ENCODE measurements around the gene PTGR1. TPM values are rescaled to one million over a fixed set of nuclear protein-coding genes. Genes with fewer than 3 reads are reported as not detected.
A peak's percentile ranks its signal among the peaks of the same experiment; 100 is the strongest.

Gene PTGR1
- total and polyA plus RNA-seq, 7 donors: 19.7 to 61.1 (median 46.2) TPM

DNA sequence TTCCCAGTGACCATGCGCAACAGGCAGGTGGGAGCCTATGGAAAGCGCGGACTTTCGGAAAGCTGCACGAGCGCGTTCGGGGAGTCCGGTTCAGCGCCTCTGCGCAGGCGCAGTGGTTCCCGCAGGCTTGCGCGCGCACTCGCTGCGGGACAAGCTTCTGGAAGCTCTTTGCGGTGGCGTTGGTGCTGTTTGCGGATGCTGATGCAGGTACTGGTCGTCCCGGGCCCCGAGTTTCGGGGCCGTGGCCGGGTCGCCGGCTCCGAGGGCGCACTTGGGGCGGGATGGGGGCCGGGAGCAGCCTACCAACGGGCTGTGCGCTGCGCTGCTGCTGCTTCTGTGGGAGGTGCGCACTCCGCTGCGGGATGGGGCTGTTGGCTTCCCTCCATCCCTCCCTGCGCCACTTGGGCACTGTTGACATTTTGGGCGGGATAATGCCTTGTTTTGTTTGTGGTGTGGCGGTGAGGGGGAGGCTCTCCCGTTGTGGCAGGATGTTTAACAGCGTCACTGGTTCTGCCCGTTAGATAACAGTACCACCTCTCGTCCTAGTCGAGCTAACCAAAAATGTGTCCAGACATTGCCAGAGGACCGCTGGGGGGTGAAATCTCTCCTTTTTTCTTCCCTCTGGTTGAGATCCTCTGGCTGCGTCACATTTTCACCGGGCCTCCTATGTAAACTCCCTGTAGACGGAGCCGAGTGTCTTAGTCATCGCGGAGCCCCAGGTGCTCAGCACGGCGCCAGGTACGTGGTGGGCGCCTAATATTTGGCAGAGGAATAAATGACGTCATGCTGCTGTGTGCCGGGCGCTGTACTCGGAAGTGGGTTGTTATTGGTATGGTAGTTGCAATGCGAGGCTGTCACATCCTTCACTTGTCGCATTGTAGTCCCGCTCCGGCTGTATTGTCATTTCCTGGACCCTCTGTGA lies 74.1 kb downstream of the PTGR1 start, which contains the start of gene ZNF483:
ZNF483 (plus strand) TSS at position 124 of the 922 bp plus-strand sequence. CDS start 2,217 bp downstream, outside the sequence.
- peak; percentile 23 to 30 for TF ChIP-seq POLR2A (IDR thresholded peaks at IDR 0.05)
- TF ChIP-seq, protein P1, sequence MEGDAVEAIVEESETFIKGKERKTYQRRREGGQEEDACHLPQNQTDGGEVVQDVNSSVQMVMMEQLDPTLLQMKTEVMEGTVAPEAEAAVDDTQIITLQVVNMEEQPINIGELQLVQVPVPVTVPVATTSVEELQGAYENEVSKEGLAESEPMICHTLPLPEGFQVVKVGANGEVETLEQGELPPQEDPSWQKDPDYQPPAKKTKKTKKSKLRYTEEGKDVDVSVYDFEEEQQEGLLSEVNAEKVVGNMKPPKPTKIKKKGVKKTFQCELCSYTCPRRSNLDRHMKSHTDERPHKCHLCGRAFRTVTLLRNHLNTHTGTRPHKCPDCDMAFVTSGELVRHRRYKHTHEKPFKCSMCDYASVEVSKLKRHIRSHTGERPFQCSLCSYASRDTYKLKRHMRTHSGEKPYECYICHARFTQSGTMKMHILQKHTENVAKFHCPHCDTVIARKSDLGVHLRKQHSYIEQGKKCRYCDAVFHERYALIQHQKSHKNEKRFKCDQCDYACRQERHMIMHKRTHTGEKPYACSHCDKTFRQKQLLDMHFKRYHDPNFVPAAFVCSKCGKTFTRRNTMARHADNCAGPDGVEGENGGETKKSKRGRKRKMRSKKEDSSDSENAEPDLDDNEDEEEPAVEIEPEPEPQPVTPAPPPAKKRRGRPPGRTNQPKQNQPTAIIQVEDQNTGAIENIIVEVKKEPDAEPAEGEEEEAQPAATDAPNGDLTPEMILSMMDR (IDR thresholded peaks at IDR 0.05): no peak
- peak; percentile 50 to 87 (median 78) for TF ChIP-seq POLR2AphosphoS5 (IDR thresholded peaks at IDR 0.05)
- no peak for TF ChIP-seq EP300 (IDR thresholded peaks at IDR 0.05)
- H3K9me3 ChIP-seq: no peaks in the 10 kb centered on the region
- peaks cover 0 to 30% (median 6%) of the 10 kb centered on the region in 4 donors for H3K36me3 ChIP-seq
- no peaks in the 10 kb centered on the region for H3K27me3 ChIP-seq
- intact Hi-C loops (cut with DNase I): loop anchor here (1.0 kb wide), 1 partner anchor 42 kb away; no protein-coding TSS in a partner anchor
- H3K4me3 ChIP-seq: peak within 1 kb of the TSS; percentile 59 to 91 (median 85)
- H3K27ac ChIP-seq: peak within 1 kb of the TSS; percentile 66 to 81 (median 73)
- 1 to 2% methylated on average over 66 of the region's 66 CpGs for WGBS, 2 donors
- DNase-seq: peak; percentile 91
- peaks cover 0 to 13% (median 6%) of the 10 kb centered on the region in 4 donors for H3K4me1 ChIP-seq

DNA sequence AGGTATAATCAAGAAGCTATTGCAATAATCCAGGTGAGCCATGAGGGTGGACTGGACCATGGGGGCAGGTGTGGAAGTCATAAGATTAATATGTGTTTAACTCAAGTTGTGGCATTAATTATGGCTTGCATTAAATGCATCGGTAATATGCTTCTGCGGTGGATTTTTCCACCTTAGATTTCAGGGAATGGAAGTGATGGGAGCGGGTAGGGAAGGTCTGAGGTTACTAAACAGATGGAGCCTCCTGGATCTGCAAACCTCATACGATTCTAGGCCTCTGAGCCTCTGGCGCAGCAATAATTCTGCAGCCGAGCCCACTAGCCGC lies 74.8 kb downstream of the PTGR1 start:
- H3K27ac ChIP-seq: peak overlapping the region; percentile 66 to 81 (median 73)
- peaks cover 0 to 13% (median 6%) of the 10 kb centered on the region in 4 donors for H3K4me1 ChIP-seq
- intact Hi-C loops (cut with DNase I): loop anchor here (1.0 kb wide), 1 partner anchor 41 kb away; no protein-coding TSS in a partner anchor
- peak overlapping the region; percentile 59 to 91 (median 85) for H3K4me3 ChIP-seq
- peaks cover 0 to 23% (median 6%) of the 10 kb centered on the region in 4 donors for H3K36me3 ChIP-seq
- TF ChIP-seq EP300 (IDR thresholded peaks at IDR 0.05) (no peak), POLR2AphosphoS5 (IDR thresholded peaks at IDR 0.05) (no peak), POLR2A (IDR thresholded peaks at IDR 0.05) (no peak)
- TF ChIP-seq, protein P1 (IDR thresholded peaks at IDR 0.05): no peak
- WGBS, 2 donors: 23 to 35% methylated on average over 7 of the region's 7 CpGs
- DNase-seq: no peak
- no peaks in the 10 kb centered on the region for H3K9me3 ChIP-seq
- H3K27me3 ChIP-seq: no peaks in the 10 kb centered on the region

DNA sequence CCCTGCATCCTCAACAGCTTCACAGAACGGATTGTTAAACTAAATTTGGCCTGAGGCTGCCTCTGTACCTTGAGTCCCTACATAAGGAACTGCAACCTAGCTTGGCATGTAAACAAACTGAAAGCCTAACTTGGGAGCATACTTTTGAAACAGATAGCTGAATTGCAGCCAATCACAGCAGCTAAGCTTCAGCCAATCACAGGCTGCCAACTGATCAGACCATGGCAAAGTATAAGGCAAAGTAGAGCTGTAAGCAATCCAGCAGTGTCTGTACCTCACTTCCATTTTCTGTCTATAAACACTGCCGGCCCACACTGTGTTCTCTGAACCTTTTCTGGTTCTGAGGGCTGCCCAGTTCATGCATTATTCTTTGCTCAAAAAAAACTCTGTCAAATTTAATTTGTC lies 83.4 kb downstream of the PTGR1 start:
- Histone ChIP-seq H3K27ac (no peak overlapping the region), H3K36me3 (no peaks in the 10 kb centered on the region), H3K4me1 (no peaks in the 10 kb centered on the region), H3K9me3 (no peaks in the 10 kb centered on the region), H3K4me3 (no peak overlapping the region), H3K27me3 (no peaks in the 10 kb centered on the region)
- no peak for DNase-seq
- 77 to 83% methylated on average over 2 of the region's 2 CpGs for WGBS, 2 donors
- intact Hi-C loops (cut with DNase I): no loop called here
- TF ChIP-seq POLR2AphosphoS5 (IDR thresholded peaks at IDR 0.05) (no peak), EP300 (IDR thresholded peaks at IDR 0.05) (no peak), POLR2A (IDR thresholded peaks at IDR 0.05) (no peak)

DNA sequence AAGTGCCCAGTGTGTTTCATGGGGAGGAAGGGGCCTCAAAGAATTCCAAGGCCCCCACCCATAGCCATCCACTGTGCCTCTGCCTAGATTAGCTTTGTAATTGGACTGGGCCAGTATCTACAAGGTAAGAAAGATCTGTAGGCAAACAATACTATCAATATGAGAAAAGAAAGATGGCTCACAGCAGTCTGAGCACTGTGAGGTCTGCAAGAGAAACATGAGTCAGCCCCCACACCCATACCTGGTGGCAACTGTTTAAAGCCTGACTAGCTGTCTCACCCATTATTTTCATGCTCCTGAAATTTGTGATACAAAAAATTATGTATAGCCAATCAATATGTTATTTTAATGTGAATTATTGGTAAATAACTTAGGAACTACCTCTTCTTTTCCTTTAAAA lies 84.5 kb downstream of the PTGR1 start:
- no peak for TF ChIP-seq POLR2A (IDR thresholded peaks at IDR 0.05)
- TF ChIP-seq, protein P1 (IDR thresholded peaks at IDR 0.05): no peak
- TF ChIP-seq POLR2AphosphoS5 (IDR thresholded peaks at IDR 0.05): no peak
- no peak for TF ChIP-seq EP300 (IDR thresholded peaks at IDR 0.05)
- H3K27me3 ChIP-seq: no peaks in the 10 kb centered on the region
- intact Hi-C loops (cut with DNase I): no loop called here
- DNase-seq: no peak
- H3K9me3 ChIP-seq: no peaks in the 10 kb centered on the region
- no peak overlapping the region for H3K27ac ChIP-seq
- no peak overlapping the region for H3K4me3 ChIP-seq
- no peaks in the 10 kb centered on the region for H3K4me1 ChIP-seq
- H3K36me3 ChIP-seq: no peaks in the 10 kb centered on the region

Other genes with a start within 250 kb of the PTGR1 start
- 10 to 100 TPM; 61.4 to 92.8 (median 75.0) TPM for gene ECPAS, start 115.3 kb downstream of the PTGR1 start, total RNA-seq
- 10 to 100 TPM; 17.4 to 24.3 (median 19.9) TPM for gene ECPAS, start 115.3 kb downstream of the PTGR1 start, polyA plus RNA-seq
- gene ZNF483, start 74.5 kb downstream of the PTGR1 start, total RNA-seq: 10 to 100 TPM; 19.7 to 22.7 (median 21.3) TPM
- gene ZNF483, start 74.5 kb downstream of the PTGR1 start, polyA plus RNA-seq: under 1 TPM in 2 of 3 donors, not detected in 1; 0.23 to 0.77 TPM
- 10 to 100 TPM in 1 of 4 donors, 1 to 10 TPM in 3; 7.4 to 11.5 (median 9.1) TPM for gene DNAJC25, start 31.7 kb upstream of the PTGR1 start, total RNA-seq
- gene DNAJC25, start 31.7 kb upstream of the PTGR1 start, polyA plus RNA-seq: 1 to 10 TPM; 1.8 to 5.7 (median 3.5) TPM
- gene GNG10, start 62.0 kb upstream of the PTGR1 start, total RNA-seq: 100 to 1,000 TPM in 1 of 4 donors, 10 to 100 TPM in 3; 61.0 to 104 (median 79.9) TPM
- gene GNG10, start 62.0 kb upstream of the PTGR1 start, polyA plus RNA-seq: 10 to 100 TPM; 32.3 to 76.3 (median 55.9) TPM
- gene SHOC1, start 195.3 kb upstream of the PTGR1 start, total RNA-seq: not detected
- gene SHOC1, start 195.3 kb upstream of the PTGR1 start, polyA plus RNA-seq: under 1 TPM in 1 of 3 donors, not detected in 2; 0.03 TPM

Measured in sigmoid colon (tissue), 7 donors.